Esophagus muscularis mucosa (tissue), 4 donors: Measurements from ENCODE around the gene C2orf78.

ENCODE experiments used
- CTCF ChIP-seq, 3 experiments: fragments of 200-600 bp in 2 of 3; fragments of 450-650 bp in 1 of 3; sonication (generic) in 2 of 3; IDR thresholded peaks; one replicate each; pipeline ENCODE4 v1.5.1; 2017 to 2019; ENCODE audit warnings: antibody characterized with exemption in 3 of 3, mild to moderate bottlenecking in 2 of 3, moderate library complexity in 1 of 3
- EP300 ChIP-seq: sonication (generic); formaldehyde crosslinking; IDR thresholded peaks from one replicate; pipeline ENCODE4 v1.6.1; 2017; ENCODE audit warnings: antibody characterized with exemption
- POLR2A ChIP-seq: fragments of 450-650 bp; IDR thresholded peaks from one replicate; pipeline ENCODE4 v1.6.1; 2017; ENCODE audit warnings: antibody characterized with exemption, moderate library complexity, mild to moderate bottlenecking, low read depth
- POLR2AphosphoS5 ChIP-seq, 2 donors: sonication (generic); formaldehyde crosslinking; IDR thresholded peaks; one replicate each; pipeline ENCODE4 v1.6.1; 2017; ENCODE audit warnings: antibody characterized with exemption in 2 of 2

GRCh38 chr2:73855526-73855925 lies 71.5 kb downstream of the C2orf78 start:
- no peak for TF ChIP-seq CTCF (IDR thresholded peaks at IDR 0.05)
- no peak for TF ChIP-seq POLR2A
- no peak for TF ChIP-seq POLR2AphosphoS5 (IDR thresholded peaks at IDR 0.05)
- TF ChIP-seq EP300 = no peak
